HepG2 (cell line): Measurements from ENCODE around the gene FAM83E. TPM values are rescaled to one million over a fixed set of nuclear protein-coding genes. Genes with fewer than 3 reads are reported as not detected.

ENCODE experiments used
- ATF6 ChIP-seq: sonication (generic); formaldehyde crosslinking; conservative IDR thresholded peaks from 2 replicates; pipeline ENCODE4 v1.4.0; 2020; ENCODE audit warnings: missing genetic modification reagents
- BHLHE40 ChIP-seq: IDR thresholded peaks from 2 replicates; pipeline ENCODE4 v1.6.1; 2011; ENCODE audit warnings: low read length, improper control_type of control experiment
- FIP1L1 ChIP-seq: fragments of 200-400 bp; formaldehyde crosslinking; IDR thresholded peaks from 2 replicates; pipeline ENCODE4 v1.6.1; 2018; ENCODE audit warnings: low read depth, mild to moderate bottlenecking, low read length, moderate library complexity, borderline replicate concordance; ENCODE audit not compliant: insufficient read depth
- IKZF1 ChIP-seq: fragments of 450-650 bp; IDR thresholded peaks from 2 replicates; pipeline ENCODE4 v1.7.1; 2016
- ISX ChIP-seq: sonication (generic); formaldehyde crosslinking; conservative IDR thresholded peaks from 2 replicates; pipeline ENCODE4 v1.5.0; 2020; ENCODE audit warnings: missing genetic modification reagents
- KDM5A ChIP-seq: fragments of 200-600 bp; sonication (generic); IDR thresholded peaks from 2 replicates; pipeline ENCODE4 v1.7.0; 2018; ENCODE audit warnings: antibody characterized with exemption, mild to moderate bottlenecking, low read length, borderline replicate concordance
- KLF6 ChIP-seq: IDR thresholded peaks from 2 replicates; pipeline ENCODE4 v1.8.0; 2016; ENCODE audit warnings: missing biosample characterization, missing genetic modification reagents
- KMT2A ChIP-seq: sonication (generic); formaldehyde crosslinking; IDR thresholded peaks from 2 replicates; pipeline ENCODE4 v1.4.0; 2020; ENCODE audit warnings: missing genetic modification reagents
- MAF1 ChIP-seq: sonication (generic); formaldehyde crosslinking; IDR thresholded peaks from 2 replicates; pipeline ENCODE4 v1.5.0; 2020; ENCODE audit warnings: missing genetic modification reagents, borderline replicate concordance
- NFAT5 ChIP-seq: sonication (generic); formaldehyde crosslinking; IDR thresholded peaks from 2 replicates; pipeline ENCODE4 v1.4.0; 2020; ENCODE audit warnings: missing genetic modification reagents
- SIN3A ChIP-seq: IDR thresholded peaks from 2 replicates; pipeline ENCODE4 v1.6.1; 2011; ENCODE audit warnings: low read depth, mild to moderate bottlenecking, control low read depth, low read length, borderline replicate concordance
- SNAPC2 ChIP-seq: sonication (generic); formaldehyde crosslinking; IDR thresholded peaks from 2 replicates; pipeline ENCODE4 v1.8.1; 2022; ENCODE audit warnings: mild to moderate bottlenecking, missing genetic modification reagents
- TAF1 ChIP-seq: sonication (generic); formaldehyde crosslinking; IDR thresholded peaks from 2 replicates; pipeline ENCODE4 v1.4.0; 2020; ENCODE audit warnings: missing genetic modification reagents
- TAF15 ChIP-seq: fragments of 200-400 bp; formaldehyde crosslinking; IDR thresholded peaks from one replicate; pipeline ENCODE4 v1.6.1; 2018; ENCODE audit warnings: mild to moderate bottlenecking, low read depth, low read length; ENCODE audit not compliant: poor library complexity, severe bottlenecking
- ZBTB10 ChIP-seq: sonication (generic); formaldehyde crosslinking; IDR thresholded peaks from 2 replicates; pipeline ENCODE4 v1.4.0; 2020; ENCODE audit warnings: missing genetic modification reagents, borderline replicate concordance
- ZNF550 ChIP-seq: sonication (generic); formaldehyde crosslinking; IDR thresholded peaks from 2 replicates; pipeline ENCODE4 v1.4.0; 2020; ENCODE audit warnings: mild to moderate bottlenecking, missing genetic modification reagents, borderline replicate concordance
- ZNF75D ChIP-seq: sonication (generic); formaldehyde crosslinking; IDR thresholded peaks from 2 replicates; pipeline ENCODE4 v1.8.1; 2023; ENCODE audit warnings: missing genetic modification reagents, mild to moderate bottlenecking, borderline replicate concordance
- ZNF839 ChIP-seq: sonication (generic); formaldehyde crosslinking; IDR thresholded peaks from 2 replicates; pipeline ENCODE4 v1.4.0; 2020; ENCODE audit warnings: missing genetic modification reagents, mild to moderate bottlenecking, borderline replicate concordance
- ZSCAN21 ChIP-seq: sonication (generic); formaldehyde crosslinking; IDR thresholded peaks from 2 replicates; pipeline ENCODE4 v1.8.0; 2022; ENCODE audit warnings: mild to moderate bottlenecking, missing genetic modification reagents, moderate library complexity, borderline replicate concordance
- polyA plus RNA-seq, 8 experiments: library from polyadenylated mRNA; depleted of rRNA in 3 of 8; stranded (reverse) in 7 of 8; unstranded in 1 of 8; fragments of >200 nt; fragmentation: Illumina TruSeq in 4 of 8; extraction: Trizol in 4 of 8; gene quantifications; 2 replicates each; pipeline versions ENCODE4 v1.2.1 to v1.2.3, GENCODE V29; 2011 to 2016; ENCODE audit warnings: low read depth in 4 of 8, missing spikeins in 1 of 8, mixed read lengths in 1 of 8; ENCODE audit not compliant: insufficient read depth in 1 of 8
- total RNA-seq, 5 experiments: library from RNA; depleted of rRNA; stranded (reverse); fragments of >200 nt; fragmentation: Illumina TruSeq; extraction: Trizol; gene quantifications; 2 replicates each; pipeline ENCODE4 v1.2.3, GENCODE V29; 2016; ENCODE audit warnings: low read depth in 1 of 5

Gene FAM83E
- total and polyA plus RNA-seq, 2 of the 13 experiments (the other 11 are each of a cell fraction or from before 2014, with no cell fraction given), result 0.18 to 0.60 TPM

GRCh38 chr19:48618916-48619691, 4.2 kb upstream of the FAM83E start, which contains the start of the genes RPL18 and SPHK2 (continued):
- peak; percentile 96 for TF ChIP-seq TAF1
- TF ChIP-seq ZNF839 (CRISPR knock-in tag), result 0 out of 2 replicates have a peak, but pooled peaks have one; percentile 80
- peak; percentile 86; the same call in 1 of the 2 replicates for TF ChIP-seq ZSCAN21 (CRISPR knock-in tag)
- TF ChIP-seq ISX, result no peak
- no peak for TF ChIP-seq ZNF550
- TF ChIP-seq KDM5A, result peak; percentile 75; the same call in 1 of the 2 replicates
- no peak for TF ChIP-seq ZBTB10 (CRISPR knock-in tag)
- TF ChIP-seq SNAPC2, result no peak
- TF ChIP-seq NFAT5 (CRISPR knock-in tag), result peak; percentile 82
- TF ChIP-seq ZNF75D, result 0 out of 2 replicates have a peak, but pooled peaks have one; percentile 49
- TF ChIP-seq BHLHE40, result no peak; the same call in 1 of the 2 replicates
- TF ChIP-seq FIP1L1, result no peak
- TF ChIP-seq KLF6 (CRISPR knock-in tag), result peak; percentile 69; the same call in 1 of the 2 replicates
- peak; percentile 61 for TF ChIP-seq TAF15
- TF ChIP-seq IKZF1, result no peak
- TF ChIP-seq MAF1 (CRISPR knock-in tag), result no peak
- TF ChIP-seq SIN3A, result peak; percentile 29; the same call in 1 of the 2 replicates
- TF ChIP-seq ATF6 (CRISPR knock-in tag), result no peak
- TF ChIP-seq KMT2A (CRISPR knock-in tag), result peak; percentile 91
